Measurements from ENCODE around the gene ELP2. TPM values are rescaled to one million over a fixed set of nuclear protein-coding genes. Genes with fewer than 3 reads are reported as not detected.
"Not testable (repeated sequence)": the region's sequence is repeated elsewhere in the genome, so short reads cannot be mapped to it uniquely, and the experiment has no call there.

Gene ELP2, protein sequence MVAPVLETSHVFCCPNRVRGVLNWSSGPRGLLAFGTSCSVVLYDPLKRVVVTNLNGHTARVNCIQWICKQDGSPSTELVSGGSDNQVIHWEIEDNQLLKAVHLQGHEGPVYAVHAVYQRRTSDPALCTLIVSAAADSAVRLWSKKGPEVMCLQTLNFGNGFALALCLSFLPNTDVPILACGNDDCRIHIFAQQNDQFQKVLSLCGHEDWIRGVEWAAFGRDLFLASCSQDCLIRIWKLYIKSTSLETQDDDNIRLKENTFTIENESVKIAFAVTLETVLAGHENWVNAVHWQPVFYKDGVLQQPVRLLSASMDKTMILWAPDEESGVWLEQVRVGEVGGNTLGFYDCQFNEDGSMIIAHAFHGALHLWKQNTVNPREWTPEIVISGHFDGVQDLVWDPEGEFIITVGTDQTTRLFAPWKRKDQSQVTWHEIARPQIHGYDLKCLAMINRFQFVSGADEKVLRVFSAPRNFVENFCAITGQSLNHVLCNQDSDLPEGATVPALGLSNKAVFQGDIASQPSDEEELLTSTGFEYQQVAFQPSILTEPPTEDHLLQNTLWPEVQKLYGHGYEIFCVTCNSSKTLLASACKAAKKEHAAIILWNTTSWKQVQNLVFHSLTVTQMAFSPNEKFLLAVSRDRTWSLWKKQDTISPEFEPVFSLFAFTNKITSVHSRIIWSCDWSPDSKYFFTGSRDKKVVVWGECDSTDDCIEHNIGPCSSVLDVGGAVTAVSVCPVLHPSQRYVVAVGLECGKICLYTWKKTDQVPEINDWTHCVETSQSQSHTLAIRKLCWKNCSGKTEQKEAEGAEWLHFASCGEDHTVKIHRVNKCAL
- 10 to 100 TPM; 51.7 to 78.1 TPM for total RNA-seq
- 10 to 100 TPM; 27.3 to 50.0 TPM for polyA plus RNA-seq

DNA sequence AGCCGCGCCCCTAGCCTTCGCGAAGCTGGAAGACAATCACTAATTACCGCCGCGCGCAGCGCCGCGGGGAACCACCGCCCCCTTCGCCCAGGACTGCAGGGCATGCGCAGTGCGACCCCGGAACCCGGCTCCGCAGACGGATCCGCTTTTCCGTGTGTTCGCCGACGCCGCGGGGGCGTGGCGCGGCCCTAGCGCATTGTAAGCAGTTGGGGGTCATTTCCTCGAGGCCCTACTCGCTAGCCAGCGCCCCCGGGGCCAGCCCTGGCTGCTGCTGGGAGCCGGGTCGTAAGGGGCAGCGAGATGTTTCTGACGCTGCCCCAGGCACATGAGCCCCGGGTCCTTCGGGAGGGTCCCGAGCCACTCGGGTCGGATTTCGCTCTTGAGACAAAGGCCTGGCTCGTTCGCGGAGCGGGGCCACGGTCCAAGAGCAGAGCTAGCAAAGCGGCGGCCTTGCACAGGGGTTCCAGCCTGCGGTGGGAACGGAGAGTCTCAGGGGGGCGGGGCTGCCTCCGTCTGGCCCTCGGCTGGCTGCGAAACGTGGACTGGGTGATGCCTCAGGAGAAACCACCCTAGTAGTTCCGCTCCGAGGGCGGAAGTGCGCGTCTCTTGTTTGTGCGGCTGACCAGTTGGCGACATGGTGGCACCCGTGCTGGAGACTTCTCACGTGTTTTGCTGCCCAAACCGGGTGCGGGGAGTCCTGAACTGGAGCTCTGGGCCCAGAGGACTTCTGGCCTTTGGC is at the start of gene ELP2, which contains the start of gene SLC39A6:
ELP2 (plus strand) TSS at position 600 of the 739 bp plus-strand sequence; CDS start at position 635, 35 bp downstream.
SLC39A6 (minus strand) TSS at position 41 of the 739 bp plus-strand sequence. CDS start 2,333 bp downstream, outside the sequence.
- peak within 1 kb of the TSS; percentile 80 to 88 (median 82) for H3K4me3 ChIP-seq (ENCODE audit: low read depth in 1 of 3, low read length in 3 of 3)
- H3K27ac ChIP-seq (ENCODE audit: low read depth in 1 of 2, low read length in 2 of 2), result peak within 1 kb of the TSS; percentile 99 to 100
- no peaks in the 10 kb centered on the region for H3K9me3 ChIP-seq (ENCODE audit: control insufficient read depth in 4 of 4, low read length in 3 of 4)
- DNase-seq (ENCODE audit: low spot score), result peak; percentile 94
- WGBS, result under 1% methylated on average over 69 of the region's 69 CpGs
- peak within 1 kb of the TSS; percentile 94 to 95 for H3K9ac ChIP-seq (ENCODE audit: low read depth in 1 of 2, low read length in 2 of 2)
- H3K36me3 ChIP-seq (ENCODE audit: control insufficient read depth in 4 of 4, insufficient read depth in 3 of 4, low read depth in 1 of 4, low read length in 3 of 4), result peaks cover 0 to 4% (median under 1%) of the 10 kb centered on the region in 4 donors
- TF ChIP-seq SP1 (IDR thresholded peaks at IDR 0.05) (peak; percentile 78), FOXA2 (IDR thresholded peaks at IDR 0.05) (no peak), NR2F2 (IDR thresholded peaks at IDR 0.05) (peak; percentile 80), GABPA (IDR thresholded peaks at IDR 0.05 in 1 of 2, conservative IDR thresholded peaks at IDR 0.05 in 1 of 2) (peak; percentile 79 to 93), YY1 (IDR thresholded peaks at IDR 0.05) (peak; percentile 94), EGR1 (IDR thresholded peaks at IDR 0.05; ENCODE audit: low read depth in 2 of 2) (peak; percentile 75 to 88), HNF4G (IDR thresholded peaks at IDR 0.05) (no peak), FOXA1 (IDR thresholded peaks at IDR 0.05) (peak; percentile 6), JUND (IDR thresholded peaks at IDR 0.05) (peak; percentile 14 to 63), ZBTB33 (IDR thresholded peaks at IDR 0.05) (peak; percentile 68), RAD21 (IDR thresholded peaks at IDR 0.05) (peak; percentile 5 to 6), TAF1 (conservative IDR thresholded peaks at IDR 0.05) (no peak), RXRA (IDR thresholded peaks at IDR 0.05) (peak in 1 of 2 donors; percentile 82), HNF4A (conservative IDR thresholded peaks at IDR 0.05) (no peak)
- TF ChIP-seq, protein P1, sequence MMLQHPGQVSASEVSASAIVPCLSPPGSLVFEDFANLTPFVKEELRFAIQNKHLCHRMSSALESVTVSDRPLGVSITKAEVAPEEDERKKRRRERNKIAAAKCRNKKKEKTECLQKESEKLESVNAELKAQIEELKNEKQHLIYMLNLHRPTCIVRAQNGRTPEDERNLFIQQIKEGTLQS (IDR thresholded peaks at IDR 0.05), result no peak
- TF ChIP-seq, protein P2, sequence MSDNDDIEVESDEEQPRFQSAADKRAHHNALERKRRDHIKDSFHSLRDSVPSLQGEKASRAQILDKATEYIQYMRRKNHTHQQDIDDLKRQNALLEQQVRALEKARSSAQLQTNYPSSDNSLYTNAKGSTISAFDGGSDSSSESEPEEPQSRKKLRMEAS (IDR thresholded peaks at IDR 0.05), result peak; percentile 78
- TF ChIP-seq, protein P3, sequence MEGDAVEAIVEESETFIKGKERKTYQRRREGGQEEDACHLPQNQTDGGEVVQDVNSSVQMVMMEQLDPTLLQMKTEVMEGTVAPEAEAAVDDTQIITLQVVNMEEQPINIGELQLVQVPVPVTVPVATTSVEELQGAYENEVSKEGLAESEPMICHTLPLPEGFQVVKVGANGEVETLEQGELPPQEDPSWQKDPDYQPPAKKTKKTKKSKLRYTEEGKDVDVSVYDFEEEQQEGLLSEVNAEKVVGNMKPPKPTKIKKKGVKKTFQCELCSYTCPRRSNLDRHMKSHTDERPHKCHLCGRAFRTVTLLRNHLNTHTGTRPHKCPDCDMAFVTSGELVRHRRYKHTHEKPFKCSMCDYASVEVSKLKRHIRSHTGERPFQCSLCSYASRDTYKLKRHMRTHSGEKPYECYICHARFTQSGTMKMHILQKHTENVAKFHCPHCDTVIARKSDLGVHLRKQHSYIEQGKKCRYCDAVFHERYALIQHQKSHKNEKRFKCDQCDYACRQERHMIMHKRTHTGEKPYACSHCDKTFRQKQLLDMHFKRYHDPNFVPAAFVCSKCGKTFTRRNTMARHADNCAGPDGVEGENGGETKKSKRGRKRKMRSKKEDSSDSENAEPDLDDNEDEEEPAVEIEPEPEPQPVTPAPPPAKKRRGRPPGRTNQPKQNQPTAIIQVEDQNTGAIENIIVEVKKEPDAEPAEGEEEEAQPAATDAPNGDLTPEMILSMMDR (IDR thresholded peaks at IDR 0.05; ENCODE audit: low read depth, low read length, missing input control), result no peak
- TF ChIP-seq, protein P4, sequence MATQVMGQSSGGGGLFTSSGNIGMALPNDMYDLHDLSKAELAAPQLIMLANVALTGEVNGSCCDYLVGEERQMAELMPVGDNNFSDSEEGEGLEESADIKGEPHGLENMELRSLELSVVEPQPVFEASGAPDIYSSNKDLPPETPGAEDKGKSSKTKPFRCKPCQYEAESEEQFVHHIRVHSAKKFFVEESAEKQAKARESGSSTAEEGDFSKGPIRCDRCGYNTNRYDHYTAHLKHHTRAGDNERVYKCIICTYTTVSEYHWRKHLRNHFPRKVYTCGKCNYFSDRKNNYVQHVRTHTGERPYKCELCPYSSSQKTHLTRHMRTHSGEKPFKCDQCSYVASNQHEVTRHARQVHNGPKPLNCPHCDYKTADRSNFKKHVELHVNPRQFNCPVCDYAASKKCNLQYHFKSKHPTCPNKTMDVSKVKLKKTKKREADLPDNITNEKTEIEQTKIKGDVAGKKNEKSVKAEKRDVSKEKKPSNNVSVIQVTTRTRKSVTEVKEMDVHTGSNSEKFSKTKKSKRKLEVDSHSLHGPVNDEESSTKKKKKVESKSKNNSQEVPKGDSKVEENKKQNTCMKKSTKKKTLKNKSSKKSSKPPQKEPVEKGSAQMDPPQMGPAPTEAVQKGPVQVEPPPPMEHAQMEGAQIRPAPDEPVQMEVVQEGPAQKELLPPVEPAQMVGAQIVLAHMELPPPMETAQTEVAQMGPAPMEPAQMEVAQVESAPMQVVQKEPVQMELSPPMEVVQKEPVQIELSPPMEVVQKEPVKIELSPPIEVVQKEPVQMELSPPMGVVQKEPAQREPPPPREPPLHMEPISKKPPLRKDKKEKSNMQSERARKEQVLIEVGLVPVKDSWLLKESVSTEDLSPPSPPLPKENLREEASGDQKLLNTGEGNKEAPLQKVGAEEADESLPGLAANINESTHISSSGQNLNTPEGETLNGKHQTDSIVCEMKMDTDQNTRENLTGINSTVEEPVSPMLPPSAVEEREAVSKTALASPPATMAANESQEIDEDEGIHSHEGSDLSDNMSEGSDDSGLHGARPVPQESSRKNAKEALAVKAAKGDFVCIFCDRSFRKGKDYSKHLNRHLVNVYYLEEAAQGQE (IDR thresholded peaks at IDR 0.05), result peak; percentile 84
- peaks cover 4 to 35% (median 27%) of the 10 kb centered on the region in 4 donors for H3K4me1 ChIP-seq (ENCODE audit: control insufficient read depth in 4 of 4, insufficient read depth in 4 of 4, low read length in 3 of 4)
- no peaks in the 10 kb centered on the region for H3K27me3 ChIP-seq (ENCODE audit: control insufficient read depth in 4 of 4, insufficient read depth in 4 of 4, low read length in 3 of 4)

- H3K27me3 ChIP-seq (ENCODE audit: control insufficient read depth in 4 of 4, insufficient read depth in 4 of 4, low read length in 3 of 4); H3K9me3 ChIP-seq (ENCODE audit: control insufficient read depth in 4 of 4, low read length in 3 of 4); DNase-seq (ENCODE audit: low spot score); H3K36me3 ChIP-seq (ENCODE audit: control insufficient read depth in 4 of 4, insufficient read depth in 3 of 4, low read depth in 1 of 4, low read length in 3 of 4); H3K27ac ChIP-seq (ENCODE audit: low read depth in 1 of 2, low read length in 2 of 2); H3K9ac ChIP-seq (ENCODE audit: low read depth in 1 of 2, low read length in 2 of 2); H3K4me3 ChIP-seq (ENCODE audit: low read depth in 1 of 3, low read length in 3 of 3); H3K4me1 ChIP-seq (ENCODE audit: control insufficient read depth in 4 of 4, insufficient read depth in 4 of 4, low read length in 3 of 4): not testable (repeated sequence)
- WGBS, result 84% methylated on average over 2 of the region's 2 CpGs
Observed at GRCh38 chr18:36081118-36081517, 48.6 kb upstream of the ELP2 start.

Data from liver (tissue), 9 donors.